ENCODE results near the gene CYP19A1. TPM values are rescaled to one million over a fixed set of nuclear protein-coding genes. Genes with fewer than 3 reads are reported as not detected.

The CYP19A1 gene
- total RNA-seq, 1 donor from 2014 or later, result not detected

- H3K4me3 ChIP-seq (ENCODE audit: low read depth, low read length), result no peak overlapping the region
- TF ChIP-seq, protein P1, sequence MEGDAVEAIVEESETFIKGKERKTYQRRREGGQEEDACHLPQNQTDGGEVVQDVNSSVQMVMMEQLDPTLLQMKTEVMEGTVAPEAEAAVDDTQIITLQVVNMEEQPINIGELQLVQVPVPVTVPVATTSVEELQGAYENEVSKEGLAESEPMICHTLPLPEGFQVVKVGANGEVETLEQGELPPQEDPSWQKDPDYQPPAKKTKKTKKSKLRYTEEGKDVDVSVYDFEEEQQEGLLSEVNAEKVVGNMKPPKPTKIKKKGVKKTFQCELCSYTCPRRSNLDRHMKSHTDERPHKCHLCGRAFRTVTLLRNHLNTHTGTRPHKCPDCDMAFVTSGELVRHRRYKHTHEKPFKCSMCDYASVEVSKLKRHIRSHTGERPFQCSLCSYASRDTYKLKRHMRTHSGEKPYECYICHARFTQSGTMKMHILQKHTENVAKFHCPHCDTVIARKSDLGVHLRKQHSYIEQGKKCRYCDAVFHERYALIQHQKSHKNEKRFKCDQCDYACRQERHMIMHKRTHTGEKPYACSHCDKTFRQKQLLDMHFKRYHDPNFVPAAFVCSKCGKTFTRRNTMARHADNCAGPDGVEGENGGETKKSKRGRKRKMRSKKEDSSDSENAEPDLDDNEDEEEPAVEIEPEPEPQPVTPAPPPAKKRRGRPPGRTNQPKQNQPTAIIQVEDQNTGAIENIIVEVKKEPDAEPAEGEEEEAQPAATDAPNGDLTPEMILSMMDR (conservative IDR thresholded peaks at IDR 0.05; ENCODE audit: low read depth, low read length), result peak; percentile 94
- no peak for DNase-seq (ENCODE audit: low read depth)
Observed at GRCh38 chr15:51380999-51381806, 42.8 kb upstream of the CYP19A1 start.

DNA sequence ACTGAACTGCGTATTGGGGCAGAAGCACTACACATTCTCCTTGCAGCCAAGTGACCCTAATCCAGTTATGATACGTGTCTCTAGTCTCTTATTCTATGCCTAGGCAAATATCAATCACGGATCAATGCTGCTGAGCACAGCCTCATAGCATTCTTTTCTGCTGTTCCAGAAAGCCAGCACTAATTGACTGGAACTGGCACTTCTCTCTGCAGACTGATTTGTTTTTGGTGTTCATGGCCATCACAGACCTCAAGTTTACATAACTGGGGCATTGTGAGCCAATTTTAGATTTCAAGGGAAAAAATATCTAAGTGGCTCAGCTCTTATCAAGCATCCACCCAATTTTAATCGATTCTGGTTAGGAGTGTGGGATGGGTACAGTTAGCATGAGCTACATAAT lies 41.0 kb upstream of the CYP19A1 start:
- DNase-seq (ENCODE audit: low read depth), result no peak
- no peak overlapping the region for H3K4me3 ChIP-seq (ENCODE audit: low read depth, low read length)
- TF ChIP-seq, protein P1 (conservative IDR thresholded peaks at IDR 0.05; ENCODE audit: low read depth, low read length), result no peak

DNA sequence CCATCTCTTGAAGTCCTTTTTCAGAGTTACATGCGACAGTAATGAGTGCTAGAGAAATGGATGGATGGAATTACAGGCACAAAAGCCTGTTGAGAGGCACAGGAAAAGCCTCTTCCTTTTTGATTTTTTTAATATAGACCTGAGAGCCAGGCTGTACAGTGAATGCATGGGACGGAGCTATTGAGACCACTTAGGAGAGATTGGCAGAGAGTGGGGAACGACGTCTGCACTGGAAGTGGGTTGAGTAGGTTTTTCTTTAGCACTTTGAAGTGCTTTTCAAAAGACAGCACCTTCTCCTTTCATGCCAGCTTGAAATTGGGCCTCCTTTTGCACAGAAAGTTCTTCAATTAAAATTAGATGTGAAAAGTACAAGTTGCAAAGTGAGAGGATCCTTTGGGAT lies 40.0 kb upstream of the CYP19A1 start:
- no peak overlapping the region for H3K4me3 ChIP-seq (ENCODE audit: low read depth, low read length)
- TF ChIP-seq, protein P1 (conservative IDR thresholded peaks at IDR 0.05; ENCODE audit: low read depth, low read length), result no peak
- no peak for DNase-seq (ENCODE audit: low read depth)

GRCh38 chr15:51377038-51377786 lies 38.8 kb upstream of the CYP19A1 start:
- DNase-seq (ENCODE audit: low read depth), result no peak
- TF ChIP-seq, protein P1 (conservative IDR thresholded peaks at IDR 0.05; ENCODE audit: low read depth, low read length), result no peak
- H3K4me3 ChIP-seq (ENCODE audit: low read depth, low read length), result no peak overlapping the region

DNA sequence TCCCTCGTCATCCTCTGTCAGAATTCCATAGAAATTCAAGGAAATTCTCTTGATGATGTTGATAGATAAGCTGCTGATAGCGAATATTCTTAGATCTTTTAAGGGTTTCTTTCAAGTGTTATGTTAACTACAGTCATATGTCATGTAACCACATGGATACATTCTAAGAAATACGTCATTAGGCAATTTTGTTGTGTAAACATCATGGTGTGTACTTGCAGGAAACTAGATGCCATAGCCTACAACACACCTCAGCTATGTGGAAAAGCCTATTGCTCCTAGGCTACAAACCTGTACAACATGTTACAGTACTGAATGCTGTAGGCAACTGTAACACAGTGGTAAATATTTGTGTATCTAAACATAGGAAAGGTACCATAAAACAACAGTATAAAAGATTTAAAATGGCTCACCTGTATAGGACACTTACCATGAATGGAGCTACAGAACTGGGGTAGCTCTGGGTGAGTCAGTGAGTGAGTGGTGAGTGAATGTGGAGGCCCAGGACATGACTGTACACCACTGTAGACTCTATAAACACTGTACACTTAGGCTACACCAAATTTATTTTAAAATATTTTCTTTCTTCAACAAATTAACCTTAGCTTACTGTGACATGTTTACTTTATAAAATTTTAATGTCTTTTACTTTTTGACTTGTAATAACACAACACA lies 37.7 kb upstream of the CYP19A1 start:
- H3K4me3 ChIP-seq (ENCODE audit: low read depth, low read length), result no peak overlapping the region
- DNase-seq (ENCODE audit: low read depth), result no peak
- TF ChIP-seq, protein P1 (conservative IDR thresholded peaks at IDR 0.05; ENCODE audit: low read depth, low read length), result no peak

DNA sequence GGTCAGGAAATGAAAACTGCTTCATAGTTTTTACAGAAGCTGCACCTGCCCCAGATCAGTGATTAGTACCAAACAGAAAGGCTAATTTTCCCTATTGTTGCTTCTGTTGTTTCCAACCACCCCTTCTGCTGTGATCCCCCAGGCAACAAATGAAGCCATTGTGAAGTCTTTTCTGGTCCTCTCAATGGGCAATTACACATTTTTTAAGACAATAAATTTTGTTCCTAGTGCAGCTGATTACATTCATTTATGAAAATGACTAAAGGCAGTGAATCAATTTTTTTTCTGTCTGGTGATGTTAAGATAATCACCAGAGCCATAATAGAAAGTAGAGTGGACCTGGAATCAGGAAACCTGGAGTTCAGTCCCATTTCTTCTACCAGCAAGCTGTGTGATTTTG lies 35.7 kb upstream of the CYP19A1 start:
- DNase-seq (ENCODE audit: low read depth), result no peak
- TF ChIP-seq, protein P1 (conservative IDR thresholded peaks at IDR 0.05; ENCODE audit: low read depth, low read length), result no peak
- no peak overlapping the region for H3K4me3 ChIP-seq (ENCODE audit: low read depth, low read length)
